Fibroblast of pulmonary artery (primary cell): Measurements from ENCODE around the gene TNFRSF8.

Source experiments
- DNase-seq: peaks from one replicate; pipeline ENCODE4 v3.0.0-alpha.2; 2010; ENCODE audit warnings: low read depth
- H3K4me3 ChIP-seq: replicated peaks from 2 replicates; pipeline ENCODE4 v1.5.1; 2011; ENCODE audit warnings: low read depth, mild to moderate bottlenecking, control low read depth, low read length, moderate library complexity
- CTCF ChIP-seq: IDR thresholded peaks from 2 replicates; pipeline ENCODE4 v1.5.1; 2011; ENCODE audit warnings: mild to moderate bottlenecking, control low read depth, low read length, inconsistent platforms; ENCODE audit errors: missing control alignments

The TNFRSF8 gene

GRCh38 chr1:12168451-12169160 lies 105.5 kb downstream of the TNFRSF8 start:
- no peak for TF ChIP-seq CTCF
- H3K4me3 ChIP-seq = peak overlapping the region; percentile 77
- peak; percentile 35 for DNase-seq

GRCh38 chr1:12169442-12170135 lies 106.5 kb downstream of the TNFRSF8 start:
- DNase-seq = no peak
- TF ChIP-seq CTCF = no peak
- no peak overlapping the region for H3K4me3 ChIP-seq

- DNase-seq = no peak
- TF ChIP-seq CTCF = no peak
- H3K4me3 ChIP-seq = no peak overlapping the region
Observed at GRCh38 chr1:12170263-12170671, 107.2 kb downstream of the TNFRSF8 start.

GRCh38 chr1:12171206-12172041 lies 108.3 kb downstream of the TNFRSF8 start:
- DNase-seq = no peak
- no peak overlapping the region for H3K4me3 ChIP-seq
- TF ChIP-seq CTCF = no peak

GRCh38 chr1:12172042-12172851 lies 109.1 kb downstream of the TNFRSF8 start:
- no peak for TF ChIP-seq CTCF
- DNase-seq = no peak
- H3K4me3 ChIP-seq = no peak overlapping the region

GRCh38 chr1:12173041-12173509 lies 110.0 kb downstream of the TNFRSF8 start:
- DNase-seq = no peak
- no peak for TF ChIP-seq CTCF
- H3K4me3 ChIP-seq = no peak overlapping the region
